Activated CD4-positive, alpha-beta T cell treated with anti-CD3 and anti-CD28 coated beads for 24 hours (primary cell): ENCODE results near the gene TNNI3K.
"Not testable (repeated sequence)": the region's sequence is repeated elsewhere in the genome, so short reads cannot be mapped to it uniquely, and the experiment has no call there.

Experiments used
- DNase-seq, 2 donors: peaks; one replicate each; pipeline ENCODE4 v3.0.0-alpha.2; 2020; ENCODE audit warnings: low read depth in 2 of 2

TNNI3K gene, protein sequence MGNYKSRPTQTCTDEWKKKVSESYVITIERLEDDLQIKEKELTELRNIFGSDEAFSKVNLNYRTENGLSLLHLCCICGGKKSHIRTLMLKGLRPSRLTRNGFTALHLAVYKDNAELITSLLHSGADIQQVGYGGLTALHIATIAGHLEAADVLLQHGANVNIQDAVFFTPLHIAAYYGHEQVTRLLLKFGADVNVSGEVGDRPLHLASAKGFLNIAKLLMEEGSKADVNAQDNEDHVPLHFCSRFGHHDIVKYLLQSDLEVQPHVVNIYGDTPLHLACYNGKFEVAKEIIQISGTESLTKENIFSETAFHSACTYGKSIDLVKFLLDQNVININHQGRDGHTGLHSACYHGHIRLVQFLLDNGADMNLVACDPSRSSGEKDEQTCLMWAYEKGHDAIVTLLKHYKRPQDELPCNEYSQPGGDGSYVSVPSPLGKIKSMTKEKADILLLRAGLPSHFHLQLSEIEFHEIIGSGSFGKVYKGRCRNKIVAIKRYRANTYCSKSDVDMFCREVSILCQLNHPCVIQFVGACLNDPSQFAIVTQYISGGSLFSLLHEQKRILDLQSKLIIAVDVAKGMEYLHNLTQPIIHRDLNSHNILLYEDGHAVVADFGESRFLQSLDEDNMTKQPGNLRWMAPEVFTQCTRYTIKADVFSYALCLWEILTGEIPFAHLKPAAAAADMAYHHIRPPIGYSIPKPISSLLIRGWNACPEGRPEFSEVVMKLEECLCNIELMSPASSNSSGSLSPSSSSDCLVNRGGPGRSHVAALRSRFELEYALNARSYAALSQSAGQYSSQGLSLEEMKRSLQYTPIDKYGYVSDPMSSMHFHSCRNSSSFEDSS

GRCh38 chr1:74235153-74235552 is at the start of gene TNNI3K:
Gene TNNI3K (plus strand): TSS chr1:74235387. CDS start chr1:74235452, 65 bp downstream.
- no peak for DNase-seq

DNA sequence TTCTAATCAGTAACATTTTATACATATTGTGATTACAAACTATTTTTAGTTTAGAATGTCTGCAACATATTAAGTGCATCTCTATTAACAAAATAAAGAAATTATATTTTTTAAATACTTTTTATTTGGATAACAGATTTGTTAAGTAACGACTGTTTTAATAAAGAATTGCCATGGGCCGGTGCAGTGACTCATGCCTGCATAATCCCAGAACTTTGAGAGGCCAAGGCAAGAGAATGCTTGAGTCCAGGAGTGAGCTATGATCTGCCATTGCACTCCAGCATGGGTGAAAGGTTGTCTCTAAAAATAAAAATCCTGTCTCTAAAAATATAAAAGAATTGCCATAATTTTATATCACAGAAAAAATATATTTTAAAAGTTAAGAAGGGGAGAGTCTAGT is 41.3 kb upstream of the TNNI3K start:
- no peak for DNase-seq

- DNase-seq = no peak
Observed at GRCh38 chr1:74195339-74195738, 39.8 kb upstream of the TNNI3K start.

- no peak for DNase-seq
Observed at GRCh38 chr1:74197255-74197654, 37.9 kb upstream of the TNNI3K start.

GRCh38 chr1:74197657-74198552 is 37.3 kb upstream of the TNNI3K start, which contains the start of the genes FPGT and LRRIQ3:
Gene FPGT (plus strand): TSS chr1:74198242. CDS start chr1:74198279, 37 bp downstream.
Gene LRRIQ3 (minus strand): TSS chr1:74198176. CDS start chr1:74183684, 14,492 bp downstream.
- peak; percentile 90 to 92 for DNase-seq

DNA sequence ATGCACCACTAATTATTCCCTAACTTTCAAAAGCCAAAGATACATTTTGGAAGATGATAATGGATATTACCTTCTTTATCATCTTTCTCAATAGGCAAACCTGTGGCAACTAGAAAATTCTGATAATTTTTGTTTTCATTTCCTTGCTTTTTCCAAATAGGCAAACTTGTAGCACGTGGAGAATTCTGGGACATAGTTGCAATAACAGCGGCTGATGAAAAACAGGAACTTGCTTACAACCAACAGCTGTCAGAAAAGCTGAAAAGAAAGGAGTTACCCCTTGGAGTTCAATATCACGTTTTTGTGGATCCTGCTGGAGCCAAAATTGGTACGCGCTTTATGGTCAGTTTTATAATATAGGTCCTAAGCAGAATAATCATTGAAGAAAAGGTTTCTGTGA is 35.7 kb upstream of the TNNI3K start:
- DNase-seq = no peak

GRCh38 chr1:74205266-74205665 is 29.9 kb upstream of the TNNI3K start:
- no peak for DNase-seq

GRCh38 chr1:74215229-74215628 is 20.0 kb upstream of the TNNI3K start:
- no peak for DNase-seq

- no peak for DNase-seq
Observed at GRCh38 chr1:74222701-74223100, 12.5 kb upstream of the TNNI3K start.

GRCh38 chr1:74223453-74223852 is 11.7 kb upstream of the TNNI3K start:
- DNase-seq = no peak

- DNase-seq = no peak
Observed at GRCh38 chr1:74236440-74236839, 1.3 kb downstream of the TNNI3K start.

DNA sequence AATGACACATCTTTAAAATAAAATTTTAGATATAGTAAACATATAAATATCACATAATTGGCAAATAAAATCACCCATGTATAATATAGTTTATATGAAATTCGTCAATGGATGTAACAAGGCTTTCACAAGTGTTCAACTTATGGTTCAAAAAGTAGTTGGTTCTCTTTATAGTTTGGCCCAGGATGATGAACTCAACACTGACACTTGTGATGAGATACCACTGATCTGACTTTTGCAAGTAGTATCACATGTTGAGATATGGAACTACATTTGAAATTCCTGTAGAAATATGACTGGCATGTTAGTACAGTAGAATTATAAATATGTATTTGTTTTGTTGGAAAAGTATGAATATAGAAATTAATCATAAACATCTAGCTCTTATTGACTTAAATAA is 1.8 kb downstream of the TNNI3K start:
- DNase-seq = no peak

- no peak for DNase-seq
Observed at GRCh38 chr1:74237787-74238186, 2.6 kb downstream of the TNNI3K start.

GRCh38 chr1:74245168-74245772 is 10.1 kb downstream of the TNNI3K start:
- DNase-seq = no peak

GRCh38 chr1:74246315-74246714 is 11.1 kb downstream of the TNNI3K start:
- no peak for DNase-seq

GRCh38 chr1:74247881-74248528 is 12.8 kb downstream of the TNNI3K start:
- DNase-seq = no peak

DNA sequence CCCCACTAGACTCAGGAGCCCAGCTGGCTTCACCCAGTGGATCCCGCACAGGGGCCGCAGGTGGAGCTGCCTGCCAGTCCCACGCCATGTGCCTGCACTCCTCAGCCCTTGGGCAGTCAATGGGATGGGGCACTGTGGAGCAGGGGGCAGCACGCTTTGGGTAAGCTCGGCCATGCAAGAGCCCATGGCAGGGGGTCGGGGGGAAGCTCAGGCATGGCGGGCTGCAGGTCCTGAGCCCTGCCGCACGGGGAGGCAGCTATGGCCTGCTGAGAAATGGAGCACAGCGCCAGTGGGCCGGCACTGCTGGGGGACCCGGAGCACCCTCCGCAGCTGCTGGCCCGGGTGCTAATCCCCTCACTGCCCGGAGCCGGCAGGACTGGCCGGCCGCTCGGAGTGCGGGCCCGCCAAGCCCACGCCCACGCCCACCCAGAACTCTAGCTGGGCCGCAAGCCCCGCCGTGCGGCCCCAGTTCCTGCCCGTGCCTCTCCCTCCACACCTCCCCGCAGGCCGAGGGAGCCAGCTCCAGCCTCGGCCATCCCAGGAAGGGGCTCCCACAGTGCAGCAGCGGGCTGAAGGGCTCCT is 18.1 kb downstream of the TNNI3K start:
- not testable (repeated sequence) for DNase-seq

DNA sequence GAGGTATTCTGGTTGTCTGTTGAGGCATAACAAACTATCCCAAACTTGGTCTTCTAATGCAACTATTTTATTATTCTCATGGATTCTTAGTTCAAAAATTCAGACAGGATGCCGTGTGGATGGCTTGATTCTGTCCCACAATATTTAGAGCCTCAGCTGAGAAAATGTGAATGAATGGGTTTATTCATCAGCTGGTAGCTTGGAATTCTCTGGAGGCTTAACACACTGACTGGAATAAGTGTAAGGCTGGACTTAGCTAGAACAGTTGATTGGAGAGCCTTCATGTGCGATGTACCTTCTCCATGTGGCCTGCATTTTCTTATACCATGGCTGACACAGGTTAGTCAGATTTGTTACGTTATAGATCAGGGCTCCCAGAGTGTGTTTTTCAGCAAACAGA is 30.8 kb downstream of the TNNI3K start:
- no peak for DNase-seq

- no peak for DNase-seq
Observed at GRCh38 chr1:74271503-74271902, 36.3 kb downstream of the TNNI3K start.

DNA sequence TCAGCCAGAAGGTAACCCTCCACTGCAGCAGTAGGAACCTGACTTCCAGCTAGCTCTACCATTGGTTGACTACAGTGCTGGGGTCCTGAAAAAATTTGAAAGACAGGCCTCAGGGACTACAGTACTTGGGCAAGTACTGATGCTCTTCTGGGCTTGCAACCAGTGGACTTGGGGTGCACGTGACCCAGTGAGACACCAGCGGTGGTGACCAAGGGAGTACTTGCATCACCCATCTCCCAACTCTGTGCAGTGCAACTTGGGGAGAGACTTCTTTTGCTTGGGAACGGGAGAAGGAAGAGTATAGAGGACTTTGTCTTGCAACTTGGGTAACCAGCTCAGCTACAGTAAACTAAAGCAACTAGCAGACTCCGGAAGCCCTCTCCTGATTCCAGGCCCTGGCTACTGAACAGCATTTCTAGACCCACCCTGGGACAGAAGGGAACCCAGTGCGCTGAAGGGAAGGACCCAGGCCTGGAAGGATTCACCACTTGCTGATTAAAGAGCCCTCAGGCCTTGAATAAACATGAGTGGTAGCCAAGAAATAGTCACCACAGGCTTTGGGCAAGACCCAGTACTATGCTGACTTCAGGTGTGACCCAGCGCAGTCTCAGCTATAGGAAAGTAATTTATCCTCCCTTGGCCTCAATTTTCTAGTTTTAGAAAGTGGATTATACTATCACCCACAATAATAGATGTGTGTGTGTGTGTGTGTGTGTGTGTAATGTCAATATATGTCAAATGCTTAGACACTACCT is 45.6 kb downstream of the TNNI3K start:
- DNase-seq = no peak
